Fibroblast of upper back skin (primary cell): ENCODE data around the gene PIK3R4.

ENCODE experiments used
- DNase-seq: peaks from one replicate; pipeline ENCODE4 v3.0.0-alpha.2; 2013

Gene PIK3R4

GRCh38 chr3:130687327-130687726, 59.3 kb downstream of the PIK3R4 start:
- no peak for DNase-seq

- DNase-seq = no peak
These were observed 59.8 kb downstream of the PIK3R4 start for GRCh38 chr3:130686833-130687232.

- no peak for DNase-seq
These were observed 64.5 kb downstream of the PIK3R4 start for GRCh38 chr3:130682131-130682530.

- no peak for DNase-seq
These were observed 67.4 kb downstream of the PIK3R4 start for GRCh38 chr3:130679218-130679617.

- DNase-seq = no peak
These were observed 69.3 kb downstream of the PIK3R4 start for GRCh38 chr3:130677343-130677742.

GRCh38 chr3:130671545-130672312, 74.9 kb downstream of the PIK3R4 start:
- no peak for DNase-seq

GRCh38 chr3:130669740-130670139, 76.9 kb downstream of the PIK3R4 start:
- no peak for DNase-seq

GRCh38 chr3:130663092-130663491, 83.5 kb downstream of the PIK3R4 start:
- DNase-seq = no peak

GRCh38 chr3:130662501-130662996, 84.1 kb downstream of the PIK3R4 start:
- no peak for DNase-seq

GRCh38 chr3:130661140-130661891, 85.3 kb downstream of the PIK3R4 start:
- peak; percentile 10 for DNase-seq

- DNase-seq = peak; percentile 41
These were observed 86.7 kb downstream of the PIK3R4 start for GRCh38 chr3:130659911-130660310.

- DNase-seq = peak; percentile 51
These were observed 88.0 kb downstream of the PIK3R4 start for GRCh38 chr3:130658678-130659077.

- DNase-seq = no peak
These were observed 90.0 kb downstream of the PIK3R4 start for GRCh38 chr3:130656627-130657026.

- DNase-seq = no peak
These were observed 91.7 kb downstream of the PIK3R4 start for GRCh38 chr3:130654921-130655320.

GRCh38 chr3:130654091-130654490, 92.5 kb downstream of the PIK3R4 start:
- DNase-seq = no peak

- no peak for DNase-seq
These were observed 97.5 kb downstream of the PIK3R4 start for GRCh38 chr3:130649061-130649654.

- DNase-seq = no peak
These were observed 98.3 kb downstream of the PIK3R4 start for GRCh38 chr3:130648293-130648692.

GRCh38 chr3:130645261-130645660, 101.4 kb downstream of the PIK3R4 start:
- DNase-seq = no peak

- DNase-seq = no peak
These were observed 101.9 kb downstream of the PIK3R4 start for GRCh38 chr3:130644628-130645253.

GRCh38 chr3:130640027-130640426, 106.6 kb downstream of the PIK3R4 start:
- no peak for DNase-seq

GRCh38 chr3:130636480-130637234, 110.0 kb downstream of the PIK3R4 start:
- no peak for DNase-seq

- DNase-seq = no peak
These were observed 110.7 kb downstream of the PIK3R4 start for GRCh38 chr3:130635978-130636377.
